ENCODE data around the gene TMEM131. TPM values are rescaled to one million over a fixed set of nuclear protein-coding genes. Genes with fewer than 3 reads are reported as not detected.
"Not testable (repeated sequence)": the region's sequence is repeated elsewhere in the genome, so short reads cannot be mapped to it uniquely, and the experiment has no call there.

TMEM131 gene
- total RNA-seq, 1 experiment from 2014 or later: 21.9 TPM

GRCh38 chr2:97723156-97724072 lies 272.3 kb downstream of the TMEM131 start:
- no peak for DNase-seq (ENCODE audit: low spot score)

GRCh38 chr2:97722227-97722626 lies 273.5 kb downstream of the TMEM131 start:
- no peak for DNase-seq (ENCODE audit: low spot score)

GRCh38 chr2:97720746-97721145 lies 275.0 kb downstream of the TMEM131 start:
- DNase-seq (ENCODE audit: low spot score): no peak

- DNase-seq (ENCODE audit: low spot score): no peak
These were observed 276.2 kb downstream of the TMEM131 start for GRCh38 chr2:97719362-97720155.

GRCh38 chr2:97718942-97719341 lies 276.8 kb downstream of the TMEM131 start:
- DNase-seq (ENCODE audit: low spot score): no peak

GRCh38 chr2:97718051-97718882 lies 277.5 kb downstream of the TMEM131 start:
- DNase-seq (ENCODE audit: low spot score): no peak

GRCh38 chr2:97717613-97717995 lies 278.1 kb downstream of the TMEM131 start:
- no peak for DNase-seq (ENCODE audit: low spot score)

- DNase-seq (ENCODE audit: low spot score): no peak
These were observed 278.8 kb downstream of the TMEM131 start for GRCh38 chr2:97716695-97717612.

GRCh38 chr2:97715951-97716694 lies 279.6 kb downstream of the TMEM131 start:
- DNase-seq (ENCODE audit: low spot score): no peak

- no peak for DNase-seq (ENCODE audit: low spot score)
These were observed 280.6 kb downstream of the TMEM131 start for GRCh38 chr2:97714950-97715652.

- DNase-seq (ENCODE audit: low spot score): no peak
These were observed 281.4 kb downstream of the TMEM131 start for GRCh38 chr2:97714084-97714949.

GRCh38 chr2:97713296-97714083 lies 282.3 kb downstream of the TMEM131 start, which contains the start of gene ZAP70:
TSS of gene ZAP70 (plus strand) at chr2:97713576. CDS start at chr2:97724037, 10,461 bp downstream.
- DNase-seq (ENCODE audit: low spot score): no peak

- no peak for DNase-seq (ENCODE audit: low spot score)
These were observed 283.0 kb downstream of the TMEM131 start for GRCh38 chr2:97712693-97713295.

- DNase-seq (ENCODE audit: low spot score): not testable (repeated sequence)
These were observed 283.6 kb downstream of the TMEM131 start for GRCh38 chr2:97712175-97712574.

GRCh38 chr2:97711394-97711711 lies 284.4 kb downstream of the TMEM131 start:
- no peak for DNase-seq (ENCODE audit: low spot score)

- no peak for DNase-seq (ENCODE audit: low spot score)
These were observed 287.1 kb downstream of the TMEM131 start for GRCh38 chr2:97708608-97709007.

GRCh38 chr2:97708048-97708380 lies 287.7 kb downstream of the TMEM131 start:
- DNase-seq (ENCODE audit: low spot score): no peak
